Activated CD4-positive, alpha-beta T cell treated with anti-CD3 and anti-CD28 coated beads, Interleukin-2, amount 50 U/mL, for 24 hours (primary cell): ENCODE data around the gene ABCC11.

ENCODE experiments used
- DNase-seq, 2 donors: peaks; one replicate each; pipeline ENCODE4 v3.0.0-alpha.2; 2020; ENCODE audit warnings: low read depth in 1 of 2, low spot score in 1 of 2

ABCC11 gene

DNA sequence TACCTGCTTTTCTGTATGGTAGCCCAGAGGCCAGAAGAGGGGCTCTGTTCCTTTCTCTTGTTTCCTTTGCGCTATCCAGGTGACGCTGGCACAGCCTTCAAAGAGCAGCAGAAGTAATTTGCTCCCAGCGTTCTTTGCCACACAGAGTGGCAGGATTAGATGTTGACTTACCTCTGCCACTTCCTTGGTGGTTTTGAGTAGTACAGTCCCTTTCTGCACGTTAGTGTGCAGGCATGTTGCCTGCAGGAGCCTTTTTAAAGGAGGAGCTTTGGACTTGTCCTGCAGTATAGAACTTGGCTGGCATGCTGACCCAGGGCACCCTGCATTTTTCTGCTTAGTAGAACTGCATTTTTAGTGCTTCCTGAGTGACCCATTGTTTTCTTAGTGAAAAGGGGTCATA lies at the start of gene ABCC11:
ABCC11 (minus strand) TSS at position 229 of the 400 bp plus-strand sequence. CDS start 15,618 bp downstream, outside the sequence.
- no peak for DNase-seq

DNA sequence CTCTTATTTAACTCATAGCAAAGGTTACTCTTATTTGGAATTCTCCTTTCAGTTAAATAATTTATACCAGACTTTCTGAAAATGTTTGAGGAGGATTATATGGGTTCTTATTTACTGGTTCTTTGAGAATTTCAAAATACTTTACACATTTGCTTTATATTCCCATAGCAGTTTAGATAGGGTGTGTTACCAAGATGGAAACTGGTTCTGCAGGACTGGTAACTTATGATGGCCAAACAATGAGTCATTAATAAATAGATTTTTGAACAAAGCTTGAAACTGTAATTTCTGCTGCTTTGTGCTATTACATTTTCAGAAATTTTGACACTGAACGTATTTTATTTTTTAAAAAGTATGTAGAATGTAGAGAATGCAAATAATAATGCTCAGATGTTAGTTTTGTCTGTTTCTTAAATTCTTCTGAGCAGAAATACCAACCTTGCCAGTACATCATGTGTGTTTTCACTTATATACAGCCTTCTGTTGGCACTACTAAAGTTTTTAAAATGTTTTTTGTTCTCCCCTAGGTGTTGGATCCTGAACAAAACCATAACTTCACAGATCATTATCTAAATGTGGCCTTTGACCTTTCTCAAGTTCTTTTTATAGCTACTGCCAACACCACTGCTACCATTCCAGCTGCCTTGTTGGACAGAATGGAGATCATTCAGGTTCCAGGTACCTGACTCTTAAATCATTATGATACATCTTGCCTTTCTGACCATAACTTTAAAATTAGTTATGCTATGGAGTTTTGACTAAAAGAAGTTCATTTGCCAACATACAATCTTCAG lies 48.3 kb upstream of the ABCC11 start:
- DNase-seq = no peak

DNA sequence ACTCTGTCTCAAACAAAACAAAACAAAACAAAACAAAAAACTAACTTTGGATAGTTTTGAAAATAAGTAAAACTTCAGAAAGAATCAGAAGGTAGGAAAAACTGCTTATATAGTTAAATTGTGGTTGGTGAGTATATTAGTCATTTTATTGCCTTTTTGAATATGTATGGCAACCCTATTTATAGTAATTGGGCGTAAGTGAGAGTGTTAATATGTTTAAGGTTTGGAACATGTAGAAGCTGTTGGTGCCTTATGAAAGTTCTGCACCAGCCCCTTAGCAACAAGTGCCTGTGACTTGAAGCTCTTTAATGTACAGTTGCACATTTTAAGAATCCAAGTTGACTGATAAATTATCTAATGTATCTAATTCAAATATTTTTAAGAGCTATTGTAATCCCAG lies 47.4 kb upstream of the ABCC11 start:
- no peak for DNase-seq

DNA sequence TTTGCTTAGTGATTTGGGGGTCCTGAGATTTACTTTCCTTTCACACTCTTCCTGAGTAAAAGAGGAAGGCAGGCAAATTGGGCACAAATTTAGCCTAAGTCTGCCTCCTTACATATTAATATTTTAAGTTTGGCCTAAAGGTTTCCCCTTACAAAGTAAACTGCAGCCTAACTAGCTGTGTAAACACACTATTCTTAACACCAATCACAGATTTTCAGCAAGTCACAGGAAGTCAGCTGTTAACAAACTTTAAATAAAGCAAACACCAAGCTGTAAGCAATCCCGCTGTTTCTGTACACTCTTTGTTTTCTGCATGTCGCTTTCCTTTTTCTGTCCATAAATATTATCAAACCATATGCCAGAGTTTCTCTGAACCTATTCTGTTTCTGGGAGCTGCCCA lies 45.1 kb upstream of the ABCC11 start:
- no peak for DNase-seq

DNA sequence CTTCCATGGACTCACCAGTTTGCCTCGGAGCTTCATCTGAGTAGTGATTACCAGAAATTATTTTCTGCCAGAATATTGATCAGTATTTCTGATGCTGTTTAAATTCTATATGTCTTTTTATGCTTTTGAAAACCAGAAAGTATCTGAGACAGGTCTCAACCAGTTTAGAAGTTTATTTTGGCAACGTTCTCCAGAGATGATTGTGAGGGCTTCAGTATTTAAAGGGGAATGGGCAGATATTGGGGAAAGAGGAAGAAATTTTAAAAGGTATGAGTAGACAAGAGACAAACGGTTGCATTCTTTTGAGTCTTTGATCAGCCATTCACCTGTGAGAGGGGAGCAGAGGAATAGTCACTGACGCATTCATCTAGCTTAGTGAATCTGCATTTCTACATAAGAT lies 44.4 kb upstream of the ABCC11 start:
- DNase-seq = no peak

DNA sequence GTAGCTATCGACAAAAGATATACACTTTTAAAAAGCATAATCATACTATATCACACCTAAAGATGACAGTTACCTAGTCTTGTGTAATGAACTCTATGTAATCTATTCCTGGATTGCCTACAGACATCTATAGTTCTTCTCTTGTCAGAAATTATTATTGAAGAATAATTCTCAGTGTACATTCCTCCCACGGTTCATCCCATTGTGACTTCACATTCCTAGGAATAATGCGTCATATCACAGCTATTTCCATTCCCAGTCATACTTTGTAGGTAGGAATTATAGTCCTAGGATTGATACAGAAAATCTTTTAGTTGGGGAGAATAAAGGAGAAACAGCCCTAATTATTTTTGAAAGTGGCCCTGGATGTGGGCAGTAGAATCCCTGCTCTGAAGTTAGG lies 44.0 kb upstream of the ABCC11 start:
- DNase-seq = no peak

DNA sequence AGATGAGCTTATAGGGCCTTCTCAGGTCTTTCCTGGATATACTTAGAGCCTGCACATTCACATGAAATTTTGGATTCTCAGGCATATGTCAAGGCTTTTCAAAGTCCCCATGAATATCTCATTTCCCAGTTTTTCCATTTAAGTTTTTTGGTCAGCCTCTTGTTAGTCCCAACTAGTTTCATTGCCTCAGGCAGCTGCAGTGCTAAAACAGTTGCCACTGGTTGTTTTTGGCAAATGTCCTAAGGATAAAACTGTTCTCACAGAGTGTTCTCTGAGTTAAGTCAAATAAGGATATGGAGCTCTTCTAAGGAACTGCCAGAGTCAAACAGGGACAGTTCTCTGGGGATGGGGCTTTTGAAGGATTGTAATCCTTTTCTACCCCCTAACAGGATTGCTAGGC lies 39.9 kb upstream of the ABCC11 start:
- DNase-seq = no peak

DNA sequence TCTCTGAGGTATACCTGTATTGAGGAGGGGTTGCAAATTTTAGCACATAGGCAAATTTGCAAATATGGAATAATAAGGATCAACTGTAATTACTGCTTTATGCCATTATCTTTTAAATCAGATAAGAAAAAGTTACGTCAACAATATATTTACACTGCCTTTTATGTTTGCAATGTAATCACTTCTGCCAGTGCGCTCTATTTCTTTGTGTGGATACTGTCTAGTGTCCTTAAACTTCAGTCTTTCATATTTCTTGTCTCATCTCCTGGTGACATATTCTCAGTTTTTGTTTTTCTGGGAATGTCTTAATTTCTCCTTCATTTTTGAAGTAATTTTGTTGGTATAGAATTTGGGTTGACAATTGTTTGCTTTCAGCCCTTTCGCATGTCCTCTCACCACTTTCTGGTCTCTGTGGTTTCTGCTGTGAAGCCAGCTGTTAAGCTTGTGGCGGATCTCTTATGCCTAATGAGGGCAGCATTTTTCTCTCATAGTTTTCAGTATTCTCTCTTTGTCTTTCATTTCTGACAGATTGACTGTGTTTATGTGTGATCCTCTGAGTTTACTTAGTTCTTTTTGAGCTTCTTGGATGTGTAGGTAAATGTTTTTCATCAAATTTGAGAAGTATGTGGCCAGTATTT lies 37.6 kb upstream of the ABCC11 start:
- DNase-seq = no peak

DNA sequence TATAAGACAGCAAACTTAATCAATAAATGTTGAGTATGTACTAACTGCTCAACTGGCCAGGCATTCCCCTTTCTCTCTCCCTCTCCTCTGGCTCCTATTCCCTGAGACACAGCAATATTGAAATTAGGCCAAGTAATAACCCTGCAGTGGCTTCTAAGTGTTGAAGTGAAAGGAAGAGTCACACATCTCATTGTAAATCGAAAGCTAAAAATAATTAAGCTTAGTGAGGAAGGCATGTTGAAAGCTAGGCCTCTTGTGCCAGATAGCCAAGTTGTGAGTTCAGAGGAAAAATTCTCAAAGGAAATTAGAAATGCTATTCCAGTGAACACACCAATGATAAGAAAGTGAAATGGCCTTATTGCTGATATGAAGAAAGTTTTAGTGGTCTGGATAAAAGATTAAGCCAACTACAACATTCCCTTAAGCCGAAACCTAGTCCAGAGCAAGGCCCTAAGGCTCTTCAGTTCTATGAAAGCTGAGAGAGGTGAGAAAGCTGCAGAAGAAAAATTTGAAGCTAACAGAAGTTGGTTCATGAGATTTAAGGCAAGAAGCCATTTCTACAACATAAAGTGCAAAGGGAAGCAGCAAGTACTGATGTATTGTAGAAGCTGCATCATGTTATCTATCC lies 35.4 kb upstream of the ABCC11 start:
- DNase-seq = no peak

DNA sequence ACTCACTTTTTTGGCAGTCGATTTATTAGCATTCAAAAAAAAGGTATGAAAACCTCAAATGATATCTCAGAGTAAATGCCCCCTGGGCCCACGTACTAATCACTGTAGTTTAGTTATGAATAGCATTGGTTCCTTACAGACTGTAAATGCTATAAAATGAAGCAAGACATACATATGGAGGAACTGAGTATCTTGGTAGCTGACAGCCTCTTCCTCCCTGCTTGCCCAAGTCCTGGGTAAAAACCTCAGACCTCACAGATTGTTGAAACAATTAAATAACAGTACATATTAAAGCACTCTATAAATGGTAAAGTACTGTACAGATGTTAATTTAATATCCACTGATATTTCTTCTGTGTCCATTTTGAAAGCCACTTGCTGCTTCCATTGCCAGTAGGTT lies 33.2 kb upstream of the ABCC11 start:
- DNase-seq = no peak

DNA sequence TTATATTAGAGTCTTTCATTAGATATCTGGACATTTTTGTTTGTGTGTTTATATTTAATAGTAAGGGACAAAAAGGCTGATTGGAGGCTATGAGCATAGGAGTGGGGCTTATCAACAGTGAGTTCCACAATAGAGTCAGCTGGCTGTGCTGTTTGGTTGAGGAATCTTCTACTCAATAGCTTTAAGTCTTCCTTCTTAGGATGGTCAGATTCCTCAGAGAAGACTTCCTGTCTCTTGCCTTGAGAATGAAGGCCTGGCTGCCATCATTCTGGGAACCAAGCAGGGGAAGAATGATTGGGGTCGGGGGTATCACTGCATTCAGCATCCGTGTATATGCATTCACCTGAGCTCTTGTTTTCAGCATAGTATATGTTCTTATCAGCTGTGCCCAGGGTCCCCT lies 31.9 kb upstream of the ABCC11 start:
- DNase-seq = no peak

DNA sequence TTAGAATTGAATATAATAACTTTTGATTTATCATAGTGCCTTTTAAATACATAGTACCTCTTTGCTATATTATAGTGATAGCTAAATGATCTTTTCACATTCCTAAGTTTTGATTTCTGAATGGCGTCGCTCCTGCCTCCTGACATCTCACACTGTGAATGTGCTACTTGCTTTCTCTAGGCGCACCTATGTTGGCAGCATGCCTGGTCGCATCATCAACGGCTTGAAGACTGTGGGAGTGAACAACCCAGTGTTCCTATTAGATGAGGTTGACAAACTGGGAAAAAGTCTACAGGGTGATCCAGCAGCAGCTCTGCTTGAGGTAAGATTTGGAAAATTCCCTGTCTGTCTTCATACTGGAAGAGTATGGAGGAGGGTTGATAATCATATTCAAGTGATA lies 29.8 kb upstream of the ABCC11 start:
- DNase-seq = no peak

DNA sequence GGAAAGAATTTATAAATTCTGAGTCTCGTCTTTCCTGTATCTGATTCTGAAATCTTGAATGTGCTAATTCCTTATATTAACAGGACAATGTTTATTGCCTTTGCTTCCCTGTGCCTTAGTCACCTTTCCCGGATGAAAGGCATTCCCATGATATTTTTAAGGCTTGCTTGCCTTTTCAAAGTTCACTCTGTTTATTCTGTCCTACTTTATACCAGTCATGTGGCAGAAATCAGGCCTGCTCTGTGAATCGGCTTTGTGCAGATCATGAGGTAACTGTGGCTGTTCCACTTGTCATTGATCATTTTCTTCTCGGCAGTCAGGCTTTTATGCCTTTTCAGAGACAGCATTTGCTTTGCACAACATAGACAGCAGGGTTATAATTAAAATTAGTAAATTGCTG lies 28.8 kb upstream of the ABCC11 start:
- no peak for DNase-seq

DNA sequence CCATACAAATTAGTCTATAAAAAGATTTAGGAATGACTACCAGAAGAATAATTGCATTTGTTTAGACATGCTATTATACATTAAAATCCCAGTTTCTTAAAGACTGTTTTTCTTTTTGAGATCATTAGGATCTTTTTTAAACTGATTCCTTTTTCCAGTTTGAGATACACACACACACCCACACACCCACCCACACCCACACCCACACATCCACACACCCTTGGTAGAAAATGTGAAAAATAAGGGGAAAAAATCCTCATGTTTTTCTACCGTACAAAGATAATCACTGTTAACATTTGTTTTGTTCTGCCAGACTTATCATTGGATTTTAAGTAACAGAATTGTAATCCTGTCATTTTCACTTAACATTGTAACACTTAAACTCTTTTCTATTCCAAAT lies 27.1 kb upstream of the ABCC11 start:
- no peak for DNase-seq

DNA sequence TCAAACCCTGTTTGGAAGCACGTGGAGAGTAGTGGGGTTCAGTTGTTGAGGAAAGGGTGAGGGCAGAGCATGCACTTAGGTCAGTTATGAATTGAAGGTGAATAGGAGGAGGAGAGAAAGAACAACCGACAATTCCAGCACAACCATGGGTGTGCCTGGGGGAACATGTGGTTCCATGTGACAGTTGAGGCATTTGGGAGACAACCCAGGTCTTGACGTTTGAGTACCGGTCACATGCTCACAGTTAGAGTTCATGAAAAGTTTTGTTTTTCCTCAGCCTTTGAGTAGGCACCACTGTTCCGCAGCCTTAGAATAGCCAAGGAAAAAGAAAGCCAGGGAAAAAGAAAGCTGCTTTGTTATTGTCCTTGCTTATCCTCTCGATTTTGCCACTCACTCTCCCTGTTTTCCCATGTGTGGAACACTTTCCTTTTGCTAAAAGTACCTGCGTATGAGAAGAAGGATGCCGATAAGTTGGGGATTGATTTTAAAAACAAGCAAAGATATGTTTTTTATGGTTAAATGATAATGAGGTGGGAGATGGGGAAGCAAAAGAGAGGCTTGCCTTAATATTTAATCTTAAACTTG lies 25.6 kb upstream of the ABCC11 start:
- DNase-seq = no peak

DNA sequence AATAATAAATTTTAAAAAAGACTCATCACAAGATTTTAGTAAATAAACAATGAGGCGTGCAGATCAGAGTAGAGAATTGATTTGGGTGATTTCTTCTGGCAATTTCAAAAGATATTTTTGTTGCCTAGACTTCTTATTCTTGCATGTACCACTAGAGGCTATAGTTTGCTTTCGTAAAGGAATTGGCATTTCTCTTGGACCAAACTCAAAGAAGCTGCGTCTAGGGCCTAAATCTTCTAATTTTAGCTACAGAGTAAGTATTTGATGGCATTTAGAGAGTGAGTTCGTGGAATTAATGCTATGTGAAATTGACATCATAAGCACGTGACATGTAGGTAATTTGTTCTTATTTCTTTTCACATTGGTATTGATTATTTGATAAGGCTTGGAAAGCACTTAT lies 24.4 kb upstream of the ABCC11 start:
- no peak for DNase-seq

DNA sequence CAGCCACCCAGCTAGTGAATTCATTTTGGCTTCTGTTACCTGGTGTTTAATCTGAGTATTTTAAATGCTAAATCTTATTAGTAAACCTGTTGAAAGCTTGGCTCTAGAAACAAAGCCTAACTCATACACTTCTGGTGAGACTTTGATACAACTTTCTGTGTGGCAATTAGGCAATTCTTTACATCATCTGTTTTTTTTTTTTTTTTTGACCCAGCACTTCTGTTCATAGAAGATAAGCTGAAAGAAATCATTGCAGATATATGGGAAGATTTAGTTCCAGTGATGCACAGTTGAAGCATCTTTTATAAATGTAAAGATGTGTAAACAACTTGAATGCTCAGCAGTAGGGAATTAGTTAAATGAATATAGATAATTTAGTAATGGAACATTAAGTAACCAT lies 21.7 kb upstream of the ABCC11 start:
- DNase-seq = no peak

DNA sequence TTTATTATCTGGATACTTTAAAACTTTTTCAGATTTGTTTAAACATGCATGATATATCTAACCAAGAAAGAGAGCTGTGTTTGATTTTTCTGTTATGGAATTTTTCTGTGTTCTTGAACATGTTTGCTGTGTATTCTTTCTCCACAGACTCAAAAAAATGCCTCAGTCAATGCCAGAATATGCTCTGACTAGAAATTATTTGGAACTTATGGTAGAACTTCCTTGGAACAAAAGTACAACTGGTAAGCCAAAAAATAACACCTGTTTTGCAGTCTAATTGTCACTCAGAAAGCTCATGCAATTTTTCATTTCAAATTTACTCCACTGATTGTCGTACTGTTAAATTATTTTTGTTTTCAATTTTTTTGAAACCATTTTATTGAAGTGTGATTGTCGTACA lies 15.3 kb upstream of the ABCC11 start:
- DNase-seq = no peak

DNA sequence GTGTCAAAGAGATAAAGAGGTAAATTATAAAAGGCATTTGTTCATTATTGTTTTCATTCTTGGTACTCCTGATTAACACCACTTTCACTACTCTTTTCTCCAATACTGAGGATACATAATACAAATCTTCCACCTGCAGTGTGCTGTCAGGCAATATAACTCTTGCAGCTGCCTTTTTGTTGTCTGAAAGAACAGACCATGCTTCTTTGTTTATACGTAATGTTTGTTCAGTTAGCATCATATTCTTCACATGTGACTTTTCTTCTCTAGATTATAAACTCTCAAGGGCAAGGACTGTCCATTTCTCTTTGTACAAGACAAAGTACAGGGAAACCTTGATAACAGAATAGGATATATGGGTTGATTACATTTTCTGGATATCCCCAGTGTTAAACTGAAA lies 14.2 kb upstream of the ABCC11 start:
- no peak for DNase-seq

DNA sequence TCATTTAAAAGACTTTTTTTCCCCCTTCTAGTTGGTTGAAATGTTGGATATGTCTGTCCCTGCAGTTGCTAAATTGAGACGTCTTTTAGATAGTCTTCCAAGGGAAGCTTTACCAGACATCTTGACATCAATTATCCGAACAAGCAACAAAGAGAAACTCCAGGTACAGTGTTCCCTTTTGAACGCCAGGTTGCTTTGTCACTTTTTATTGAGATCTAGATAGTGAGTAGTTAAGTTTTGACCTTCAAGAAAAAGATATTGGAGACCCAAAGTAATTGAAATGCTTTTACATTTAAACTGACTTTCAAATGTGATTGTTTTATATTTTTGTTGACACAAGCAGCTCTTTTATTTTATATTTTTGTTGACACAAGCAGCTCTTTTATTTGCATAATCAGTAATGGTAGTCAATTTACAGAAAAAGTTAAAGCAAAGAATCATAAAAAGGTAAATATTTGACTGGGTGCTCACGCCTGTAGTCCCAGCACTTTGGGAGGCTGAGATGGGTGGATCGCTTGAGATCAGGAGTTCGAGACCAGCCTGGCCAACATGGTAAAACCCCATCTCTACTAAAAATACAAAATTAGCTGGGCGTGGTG lies 9.3 kb upstream of the ABCC11 start:
- no peak for DNase-seq

DNA sequence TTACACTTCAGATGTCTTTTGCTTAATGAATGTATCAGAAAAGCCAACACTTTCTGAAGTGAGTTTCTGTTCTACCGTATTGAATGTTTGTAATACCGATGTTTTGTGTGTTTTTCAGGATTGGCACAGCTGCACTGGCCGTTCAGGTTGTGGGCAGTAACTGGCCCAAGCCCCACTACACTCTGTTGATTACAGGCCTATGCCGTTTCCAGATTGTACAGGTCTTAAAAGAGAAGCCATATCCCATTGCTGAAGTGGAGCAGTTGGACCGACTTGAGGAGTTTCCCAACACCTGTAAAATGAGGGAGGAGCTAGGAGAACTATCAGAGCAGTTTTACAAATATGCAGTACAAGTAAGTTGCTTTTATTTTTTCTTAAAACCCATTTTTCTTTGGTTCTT lies 4.7 kb upstream of the ABCC11 start:
- DNase-seq = no peak
